Suppressor macrophage (primary cell): ENCODE data around the gene ARSK.

Experiments
- DNase-seq, 4 experiments: peaks; one replicate each; pipeline ENCODE4 v3.0.0-alpha.2; 2020 to 2022

Gene ARSK

DNA sequence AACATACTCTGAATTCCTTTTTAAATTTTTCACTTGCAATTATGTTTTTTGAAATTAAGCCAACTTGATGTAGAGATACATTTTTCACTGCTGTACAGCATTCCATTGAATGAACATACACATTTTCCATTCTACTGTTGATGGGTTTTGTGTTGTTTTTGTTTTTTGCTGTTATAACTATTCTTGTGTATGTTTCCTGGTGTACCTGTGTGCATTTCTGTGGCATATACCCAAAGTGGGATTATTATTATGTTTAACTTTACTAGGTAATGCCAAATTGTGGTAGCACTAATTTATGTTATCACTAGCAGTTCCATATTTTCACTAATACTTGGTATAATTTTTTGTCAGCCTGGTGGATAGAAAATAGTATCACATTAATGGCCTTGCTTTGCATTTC, 94.4 kb downstream of the ARSK start:
- DNase-seq: no peak

DNA sequence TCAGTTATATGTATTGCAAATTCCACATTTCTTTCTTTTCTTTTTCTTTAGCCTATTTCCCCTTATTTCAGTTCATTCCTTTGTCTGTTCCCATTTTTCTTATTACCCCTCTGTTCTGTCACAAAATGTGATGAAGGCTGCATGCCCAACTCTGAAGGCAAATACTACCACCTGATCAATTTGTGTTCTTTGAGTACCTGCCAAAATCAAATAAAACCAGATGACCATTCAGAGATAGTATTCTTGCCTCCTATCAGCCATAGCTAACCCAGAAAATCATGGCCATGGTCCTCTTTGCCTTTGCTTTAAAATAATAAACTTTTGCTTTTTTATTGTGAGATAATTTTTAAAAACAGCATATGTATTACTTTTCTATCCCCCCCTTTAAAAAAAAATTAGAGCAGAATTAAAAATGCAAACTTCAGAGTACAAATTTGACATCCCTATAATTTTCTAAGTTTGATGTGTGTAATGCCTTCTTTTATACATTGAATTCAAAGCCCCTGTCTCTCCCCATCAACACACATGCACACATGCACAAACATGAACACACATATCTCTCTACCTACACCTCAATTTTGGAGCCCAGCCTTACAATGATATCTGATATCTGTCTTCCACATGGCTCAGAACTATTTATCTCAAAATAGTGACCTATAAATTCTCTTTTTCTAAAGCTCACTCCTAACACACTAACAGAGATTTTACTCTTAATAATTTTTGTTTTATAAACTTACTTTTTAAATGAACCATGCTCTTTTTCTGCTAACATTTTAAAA, 95.1 kb downstream of the ARSK start:
- DNase-seq: no peak

- DNase-seq: no peak
Observed at GRCh38 chr5:95652849-95653248, 97.9 kb downstream of the ARSK start.

GRCh38 chr5:95654196-95654595, 99.3 kb downstream of the ARSK start:
- DNase-seq: no peak
